ENCODE data around the gene FAM171A1. TPM values are rescaled to one million over a fixed set of nuclear protein-coding genes. Genes with fewer than 3 reads are reported as not detected.

The FAM171A1 gene
- polyA plus RNA-seq, 1 donor (not counting 4 experiments of a cell fraction or from before 2014, with no cell fraction given), result 8.8 TPM

DNA sequence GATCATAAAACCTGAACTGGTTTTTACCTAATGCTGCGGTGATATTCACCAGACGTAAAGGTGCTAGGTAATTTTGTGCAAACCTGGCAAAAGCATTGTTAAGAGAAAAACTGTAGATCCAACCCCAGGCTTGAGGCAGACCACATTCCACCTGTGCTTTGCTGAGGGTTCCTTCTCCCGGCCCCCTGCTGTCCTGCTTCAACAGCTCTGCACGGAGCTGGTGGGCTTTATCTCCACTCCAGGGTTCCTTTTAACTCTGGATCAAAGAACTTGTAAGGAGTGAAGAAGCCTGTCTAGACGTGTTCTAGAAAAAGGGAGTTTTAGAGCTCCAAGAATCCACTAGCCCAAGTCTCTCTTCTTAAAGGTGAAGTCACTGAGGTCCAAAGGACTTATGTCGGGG lies 115.1 kb downstream of the FAM171A1 start:
- FAIRE-seq, result no peak
- no peak for DNase-seq (ENCODE audit: low read depth, low spot score)
- dilution Hi-C loops (cut with MboI; ENCODE audit: extremely low pct_ligation_motif_present, low sequenced_read_pairs), result no loop called here
- Histone ChIP-seq H2AFZ (ENCODE audit: control insufficient read depth, low read length) (no peak overlapping the region), H3K9me3 (ENCODE audit: control insufficient read depth, low read depth, low read length) (no peaks in the 10 kb centered on the region), H3K36me3 (ENCODE audit: control insufficient read depth in 2 of 2, extremely low read depth in 1 of 2, insufficient read depth in 2 of 2, low read length in 2 of 2) (peaks cover 0 to 2% of the 10 kb centered on the region in 2 experiments), H3K9me1 (ENCODE audit: control insufficient read depth, extremely low read depth, insufficient read depth, low read length) (no peaks in the 10 kb centered on the region), H4K20me1 (ENCODE audit: control insufficient read depth, extremely low read depth, insufficient read depth, low read length) (no peaks in the 10 kb centered on the region), H3K27me3 (ENCODE audit: control insufficient read depth, extremely low read depth, insufficient read depth, low read length) (no peaks in the 10 kb centered on the region), H3K9ac (ENCODE audit: control insufficient read depth, extremely low read depth, insufficient read depth, low read length) (no peak overlapping the region), H3K4me3 (ENCODE audit: control insufficient read depth in 2 of 3, extremely low read depth in 1 of 3, insufficient read depth in 2 of 3, low read depth in 1 of 3, low read length in 3 of 3) (no peak overlapping the region), H3K4me1 (ENCODE audit: control insufficient read depth, extremely low read depth, insufficient read depth, low read length) (no peaks in the 10 kb centered on the region), H3K4me2 (ENCODE audit: control insufficient read depth, extremely low read depth, insufficient read depth, low read depth, low read length) (no peak overlapping the region), H3K27ac (ENCODE audit: control insufficient read depth, insufficient read depth, low read length) (no peak overlapping the region), H3K79me2 (ENCODE audit: control insufficient read depth, insufficient read depth, low read length) (no peaks in the 10 kb centered on the region)
- TF ChIP-seq, protein P1, sequence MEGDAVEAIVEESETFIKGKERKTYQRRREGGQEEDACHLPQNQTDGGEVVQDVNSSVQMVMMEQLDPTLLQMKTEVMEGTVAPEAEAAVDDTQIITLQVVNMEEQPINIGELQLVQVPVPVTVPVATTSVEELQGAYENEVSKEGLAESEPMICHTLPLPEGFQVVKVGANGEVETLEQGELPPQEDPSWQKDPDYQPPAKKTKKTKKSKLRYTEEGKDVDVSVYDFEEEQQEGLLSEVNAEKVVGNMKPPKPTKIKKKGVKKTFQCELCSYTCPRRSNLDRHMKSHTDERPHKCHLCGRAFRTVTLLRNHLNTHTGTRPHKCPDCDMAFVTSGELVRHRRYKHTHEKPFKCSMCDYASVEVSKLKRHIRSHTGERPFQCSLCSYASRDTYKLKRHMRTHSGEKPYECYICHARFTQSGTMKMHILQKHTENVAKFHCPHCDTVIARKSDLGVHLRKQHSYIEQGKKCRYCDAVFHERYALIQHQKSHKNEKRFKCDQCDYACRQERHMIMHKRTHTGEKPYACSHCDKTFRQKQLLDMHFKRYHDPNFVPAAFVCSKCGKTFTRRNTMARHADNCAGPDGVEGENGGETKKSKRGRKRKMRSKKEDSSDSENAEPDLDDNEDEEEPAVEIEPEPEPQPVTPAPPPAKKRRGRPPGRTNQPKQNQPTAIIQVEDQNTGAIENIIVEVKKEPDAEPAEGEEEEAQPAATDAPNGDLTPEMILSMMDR (optimal IDR thresholded peaks at IDR 0.05 in 1 of 3, IDR thresholded peaks at IDR 0.05 in 1 of 3, conservative IDR thresholded peaks at IDR 0.05 in 1 of 3; ENCODE audit: extremely low read depth in 1 of 3, insufficient read depth in 2 of 3, low read length in 3 of 3), result no peak
- no peak for TF ChIP-seq EZH2 (IDR thresholded peaks at IDR 0.05; ENCODE audit: low read length)

- Histone ChIP-seq H3K4me3 (ENCODE audit: control insufficient read depth in 2 of 3, extremely low read depth in 1 of 3, insufficient read depth in 2 of 3, low read depth in 1 of 3, low read length in 3 of 3) (no peak overlapping the region), H3K27me3 (ENCODE audit: control insufficient read depth, extremely low read depth, insufficient read depth, low read length) (no peaks in the 10 kb centered on the region)
- no peak for TF ChIP-seq EZH2 (IDR thresholded peaks at IDR 0.05; ENCODE audit: low read length)
- TF ChIP-seq, protein P1 (optimal IDR thresholded peaks at IDR 0.05 in 1 of 3, IDR thresholded peaks at IDR 0.05 in 1 of 3, conservative IDR thresholded peaks at IDR 0.05 in 1 of 3; ENCODE audit: extremely low read depth in 1 of 3, insufficient read depth in 2 of 3, low read length in 3 of 3), result no peak
Observed at GRCh38 chr10:15254808-15255648, 116.1 kb downstream of the FAM171A1 start.

More at GRCh38 chr10:15254808-15255648, 116.1 kb downstream of the FAM171A1 start:
- no peak for DNase-seq (ENCODE audit: low read depth, low spot score)
- no peaks in the 10 kb centered on the region for H3K79me2 ChIP-seq (ENCODE audit: control insufficient read depth, insufficient read depth, low read length)
- dilution Hi-C loops (cut with MboI; ENCODE audit: extremely low pct_ligation_motif_present, low sequenced_read_pairs), result no loop called here
- no peaks in the 10 kb centered on the region for H3K9me1 ChIP-seq (ENCODE audit: control insufficient read depth, extremely low read depth, insufficient read depth, low read length)
- H3K4me2 ChIP-seq (ENCODE audit: control insufficient read depth, extremely low read depth, insufficient read depth, low read depth, low read length), result no peak overlapping the region
- no peak overlapping the region for H3K9ac ChIP-seq (ENCODE audit: control insufficient read depth, extremely low read depth, insufficient read depth, low read length)
- H3K27ac ChIP-seq (ENCODE audit: control insufficient read depth, insufficient read depth, low read length), result no peak overlapping the region
- FAIRE-seq, result no peak
- no peaks in the 10 kb centered on the region for H4K20me1 ChIP-seq (ENCODE audit: control insufficient read depth, extremely low read depth, insufficient read depth, low read length)
- no peaks in the 10 kb centered on the region for H3K4me1 ChIP-seq (ENCODE audit: control insufficient read depth, extremely low read depth, insufficient read depth, low read length)
- H3K9me3 ChIP-seq (ENCODE audit: control insufficient read depth, low read depth, low read length), result no peaks in the 10 kb centered on the region
- no peak overlapping the region for H2AFZ ChIP-seq (ENCODE audit: control insufficient read depth, low read length)
- H3K36me3 ChIP-seq (ENCODE audit: control insufficient read depth in 2 of 2, extremely low read depth in 1 of 2, insufficient read depth in 2 of 2, low read length in 2 of 2), result peaks cover 0 to 2% of the 10 kb centered on the region in 2 experiments
